SW 1271 (cell line): ENCODE measurements around the gene MATCAP1.

ENCODE experiments used
- DNase-seq, 2 experiments: peaks; one replicate each; lab custom pipeline; 2025; lab: John Stamatoyannopoulos, UW

Gene MATCAP1

GRCh38 chr16:67173323-67173722, 10.4 kb downstream of the MATCAP1 start:
- DNase-seq = no peak

DNA sequence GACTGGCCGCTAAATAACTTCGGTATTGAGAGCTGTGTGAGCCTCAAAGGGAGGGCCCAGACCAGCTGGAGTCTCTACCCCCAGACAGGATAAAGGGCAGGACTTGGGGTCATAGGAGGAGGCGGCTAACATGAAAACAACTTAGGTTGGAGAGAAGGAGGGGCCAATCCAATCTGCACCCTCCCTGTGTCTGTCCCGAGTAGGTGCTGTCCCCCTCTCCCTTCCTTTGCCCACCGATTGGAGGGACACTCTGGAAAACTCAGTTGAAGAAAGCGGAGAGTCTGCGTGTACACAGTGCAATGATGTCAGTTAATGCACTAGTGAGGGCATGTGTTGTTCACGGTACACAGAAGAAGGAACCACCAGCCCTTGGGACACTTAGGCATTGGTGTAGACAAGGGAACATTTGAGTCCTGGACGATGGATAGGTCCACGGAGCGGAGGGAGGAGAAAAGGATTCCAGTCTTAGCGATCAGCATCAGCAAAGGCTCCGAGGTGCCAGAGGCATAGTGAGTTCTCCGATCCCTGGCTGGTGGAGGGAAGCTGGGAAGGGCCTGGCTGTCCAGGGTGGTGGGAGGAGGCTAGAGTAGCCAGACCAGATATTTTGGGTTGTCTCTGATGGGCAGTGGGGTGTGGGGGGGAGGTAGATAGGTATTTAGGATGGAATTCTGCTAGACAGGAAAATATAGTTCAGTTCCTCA, 12.7 kb downstream of the MATCAP1 start:
- DNase-seq = peak; percentile 68 to 82

- DNase-seq = peak; percentile 68 to 84
These were observed 13.4 kb downstream of the MATCAP1 start, which contains the start of gene NOL3 for GRCh38 chr16:67170168-67170948. TSS of gene NOL3 (plus strand) at chr16:67170538.

DNA sequence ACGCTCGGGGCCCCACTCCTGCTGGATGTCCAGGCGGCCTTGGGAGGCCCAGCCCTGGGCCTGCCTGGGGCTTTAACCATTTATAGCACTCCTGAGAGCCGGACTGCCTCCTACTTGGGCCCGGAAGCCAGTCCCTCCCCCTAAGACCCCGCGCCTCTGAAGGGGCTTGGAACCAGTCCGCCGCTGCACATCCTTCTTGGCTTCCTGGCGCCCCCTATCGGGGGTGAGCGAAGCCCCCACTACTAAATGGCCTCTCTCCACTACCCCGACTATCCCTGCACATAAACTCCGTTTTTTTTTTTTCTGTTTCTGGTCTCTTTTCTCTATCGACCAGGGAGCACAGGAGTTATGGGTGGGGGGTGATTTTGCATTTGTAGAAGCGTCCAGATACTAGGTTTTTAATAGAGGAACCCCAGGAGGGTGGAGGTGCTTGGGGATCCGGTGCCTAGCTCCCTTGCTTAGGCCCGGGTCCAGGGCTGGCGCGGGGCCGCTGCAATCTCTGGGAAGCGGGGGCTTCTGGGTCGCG, 14.1 kb downstream of the MATCAP1 start:
- peak in 1 of 2 experiments; percentile 13 for DNase-seq

DNA sequence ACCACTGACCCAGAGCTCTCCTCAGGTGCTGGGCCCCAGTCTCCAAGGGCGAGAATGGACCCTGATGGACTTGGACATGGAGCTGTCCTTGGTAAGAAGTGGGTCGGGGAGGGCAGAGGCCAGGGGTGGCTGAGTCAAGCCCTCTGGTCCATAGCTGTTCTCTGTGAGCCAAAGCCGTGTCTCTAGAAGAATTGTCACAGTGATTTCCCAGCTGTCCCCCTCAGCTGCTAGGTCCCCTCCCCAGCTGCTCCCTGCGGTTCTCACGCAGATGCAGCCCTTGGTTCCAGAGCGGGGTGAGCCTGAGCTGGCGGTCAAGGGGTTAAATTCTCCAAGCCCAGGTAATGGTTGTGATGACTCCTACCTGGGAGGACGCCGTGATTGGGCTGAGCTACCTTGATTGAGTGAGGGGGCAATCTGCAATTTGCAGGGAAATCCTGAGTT, 14.7 kb downstream of the MATCAP1 start:
- DNase-seq = no peak

GRCh38 chr16:67167588-67167987, 16.2 kb downstream of the MATCAP1 start:
- DNase-seq = no peak

DNA sequence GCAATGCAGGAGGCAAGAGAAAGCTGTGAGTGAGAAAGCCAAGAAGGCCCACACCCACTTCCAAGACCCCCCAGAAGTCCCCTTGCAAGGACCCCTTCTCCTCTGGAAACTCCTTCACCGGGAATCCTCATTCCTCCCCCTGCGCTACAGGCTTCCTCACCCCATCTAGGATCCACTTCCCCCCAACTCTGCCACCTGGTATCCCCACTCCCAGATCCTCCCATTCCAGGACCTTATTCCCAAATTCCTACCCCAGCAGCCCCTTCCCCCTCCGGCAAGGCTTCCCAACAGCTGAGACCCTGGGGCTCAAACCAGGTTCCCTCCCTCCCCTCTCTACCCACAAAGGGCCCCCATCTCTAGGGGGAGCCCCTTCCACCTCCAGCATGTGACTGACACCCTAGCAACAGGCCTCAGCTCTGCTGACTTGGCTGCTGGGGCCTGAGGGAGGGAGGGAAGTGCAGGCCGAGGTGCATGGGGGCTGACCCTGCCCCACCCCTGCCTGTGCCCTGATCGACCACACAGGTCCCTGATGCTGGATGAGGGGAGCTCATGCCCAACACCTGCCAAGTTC, 17.1 kb downstream of the MATCAP1 start:
- no peak for DNase-seq

DNA sequence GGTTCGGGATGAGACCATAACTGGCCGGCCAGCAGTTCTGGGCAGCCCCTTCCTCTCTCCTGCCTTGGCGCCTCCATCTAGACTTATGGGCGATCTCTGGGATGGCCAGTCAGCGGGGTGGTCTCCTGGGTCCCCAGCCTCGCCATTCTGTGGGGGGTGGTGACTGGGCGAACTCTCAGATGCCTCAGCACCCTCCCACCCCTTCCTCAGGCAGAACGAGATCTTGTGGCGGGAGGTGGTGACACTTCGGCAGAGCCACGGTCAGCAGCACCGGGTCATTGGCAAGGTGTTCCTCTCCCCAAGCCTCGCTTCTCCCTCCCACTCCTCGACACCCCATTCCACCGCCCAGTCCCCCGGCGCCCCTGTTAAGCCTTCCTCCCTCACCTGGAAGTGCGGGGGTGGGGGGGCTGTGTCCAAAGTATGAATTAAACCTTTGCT, 17.6 kb downstream of the MATCAP1 start:
- DNase-seq = no peak

DNA sequence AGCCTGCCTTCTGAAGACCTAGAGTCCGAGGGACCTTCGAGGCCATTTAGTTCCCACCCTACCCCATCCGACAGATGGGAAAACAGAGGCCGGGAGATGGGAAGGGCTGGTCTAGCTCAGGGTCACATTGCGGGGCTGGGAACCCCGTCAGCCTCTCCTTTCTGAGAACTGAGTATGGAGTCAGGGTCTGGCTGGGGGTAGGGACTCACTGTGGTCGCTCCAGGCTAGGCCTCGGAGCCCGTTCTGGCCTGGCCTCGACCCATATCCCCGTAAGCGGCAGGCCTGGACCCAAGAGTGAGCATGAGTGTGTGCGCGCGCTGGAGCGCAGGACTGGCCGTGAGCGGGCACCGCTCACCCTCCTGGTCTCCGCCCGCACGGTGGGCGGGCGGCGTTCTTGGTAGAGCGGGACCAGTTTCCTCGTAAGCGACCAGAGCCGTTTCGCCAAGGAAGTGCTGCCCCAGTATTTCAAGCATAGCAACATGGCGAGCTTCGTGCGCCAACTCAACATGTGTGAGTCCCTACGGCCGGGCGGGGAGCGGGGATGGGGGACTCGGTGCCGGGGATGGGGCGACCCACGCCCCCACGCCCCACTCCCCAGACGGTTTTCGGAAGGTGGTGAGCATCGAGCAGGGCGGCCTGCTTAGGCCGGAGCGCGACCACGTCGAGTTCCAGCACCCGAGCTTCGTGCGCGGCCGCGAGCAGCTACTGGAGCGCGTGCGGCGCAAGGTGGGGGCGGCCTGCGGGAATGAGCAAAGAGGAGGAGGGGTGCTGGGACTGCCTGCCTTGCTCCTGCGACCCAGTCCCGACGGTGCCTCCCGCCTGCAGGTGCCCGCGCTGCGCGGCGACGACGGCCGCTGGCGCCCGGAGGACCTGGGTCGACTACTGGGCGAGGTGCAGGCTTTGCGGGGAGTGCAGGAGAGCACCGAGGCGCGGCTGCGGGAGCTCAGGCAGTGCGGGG, 18.4 kb downstream of the MATCAP1 start:
- no peak for DNase-seq

DNA sequence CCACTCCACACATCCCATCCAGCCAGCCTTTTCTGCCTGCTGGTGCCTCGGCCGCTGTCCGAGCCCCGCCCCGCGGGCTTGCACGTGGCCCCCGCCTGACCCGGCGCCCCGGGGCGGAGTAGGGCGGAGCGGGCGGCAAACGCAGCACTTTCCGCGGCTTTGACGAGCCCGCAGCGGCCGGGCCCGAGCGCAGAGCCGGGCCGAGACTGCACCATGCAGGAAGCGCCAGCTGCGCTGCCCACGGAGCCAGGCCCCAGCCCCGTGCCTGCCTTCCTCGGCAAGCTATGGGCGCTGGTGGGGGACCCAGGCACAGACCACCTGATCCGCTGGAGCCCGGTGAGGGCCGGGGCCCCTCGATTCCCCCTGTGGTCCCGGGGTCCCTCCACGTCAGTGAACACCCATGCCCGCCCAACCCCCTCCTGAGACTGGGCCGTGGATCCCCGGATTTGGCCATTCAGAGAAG, 19.1 kb downstream of the MATCAP1 start, which contains the start of gene HSF4:
TSS of gene HSF4 (plus strand) at position 147 of the 463 bp plus-strand sequence. CDS start at position 214, 67 bp downstream.
- DNase-seq = no peak

DNA sequence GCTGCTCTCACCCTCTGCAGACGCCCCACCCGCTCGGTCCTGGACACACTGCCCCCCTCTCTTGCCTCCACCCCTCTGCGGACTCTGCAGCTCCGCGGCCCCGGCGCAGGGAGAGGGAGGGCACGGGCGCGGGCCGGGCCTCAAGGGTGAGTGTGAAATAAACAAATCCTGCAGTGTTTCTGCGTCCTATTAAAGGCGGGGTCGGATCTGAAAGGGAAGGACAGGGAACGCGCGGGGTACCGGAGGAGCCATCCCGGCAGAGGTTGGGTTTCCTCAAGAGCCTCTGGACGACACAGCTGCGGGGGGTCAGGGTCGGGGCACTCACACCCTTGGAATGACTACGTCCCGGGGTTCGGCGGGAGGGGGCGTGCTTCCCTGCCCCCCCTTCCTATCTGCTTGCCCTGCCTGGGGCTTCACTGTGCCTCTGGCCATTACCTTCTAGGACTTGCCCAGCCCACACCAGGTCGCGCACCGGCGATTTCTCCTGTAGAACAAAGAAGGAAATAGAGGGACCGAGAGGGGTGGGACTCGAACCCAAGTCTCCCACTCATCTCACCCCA, 19.7 kb downstream of the MATCAP1 start:
- no peak for DNase-seq

DNA sequence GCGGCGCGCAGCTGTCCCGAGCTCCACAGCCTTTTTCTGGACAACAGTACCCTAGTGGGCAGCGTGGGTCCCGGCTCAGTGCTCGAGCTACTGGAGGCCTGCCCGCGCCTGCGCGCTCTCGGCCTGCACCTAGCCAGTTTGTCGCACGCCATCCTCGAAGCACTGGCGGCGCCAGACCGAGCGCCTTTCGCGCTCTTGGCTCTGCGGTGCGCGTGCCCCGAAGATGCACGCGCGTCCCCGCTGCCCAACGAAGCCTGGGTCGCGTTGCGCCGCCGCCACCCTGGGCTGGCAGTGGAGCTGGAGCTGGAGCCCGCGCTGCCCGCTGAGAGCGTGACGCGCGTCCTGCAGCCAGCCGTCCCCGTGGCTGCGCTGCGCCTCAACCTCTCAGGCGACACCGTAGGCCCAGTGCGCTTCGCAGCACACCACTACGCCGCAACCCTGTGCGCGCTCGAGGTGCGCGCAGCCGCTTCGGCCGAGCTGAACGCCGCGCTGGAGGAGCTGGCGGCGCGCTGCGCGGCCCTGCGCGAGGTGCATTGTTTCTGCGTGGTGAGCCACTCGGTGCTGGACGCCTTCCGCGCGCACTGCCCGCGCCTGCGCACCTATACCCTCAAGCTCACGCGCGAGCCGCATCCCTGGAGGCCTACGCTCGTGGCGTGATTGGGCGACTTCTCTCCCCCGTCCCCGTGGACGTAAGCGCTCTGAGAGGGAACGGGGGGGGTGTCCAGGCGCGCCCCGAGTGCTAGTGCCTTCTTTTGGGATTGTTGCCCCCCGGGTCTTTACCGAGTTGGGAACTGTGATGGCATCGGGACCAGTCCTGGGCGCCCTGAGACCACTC, 20.4 kb downstream of the MATCAP1 start:
- no peak for DNase-seq

- peak in 1 of 2 experiments; percentile 16 for DNase-seq
These were observed 21.1 kb downstream of the MATCAP1 start for GRCh38 chr16:67162506-67163163.

- no peak for DNase-seq
These were observed 22.1 kb downstream of the MATCAP1 start for GRCh38 chr16:67161595-67162058.

GRCh38 chr16:67158637-67159600, 24.8 kb downstream of the MATCAP1 start:
- DNase-seq = peak; percentile 64 to 81

DNA sequence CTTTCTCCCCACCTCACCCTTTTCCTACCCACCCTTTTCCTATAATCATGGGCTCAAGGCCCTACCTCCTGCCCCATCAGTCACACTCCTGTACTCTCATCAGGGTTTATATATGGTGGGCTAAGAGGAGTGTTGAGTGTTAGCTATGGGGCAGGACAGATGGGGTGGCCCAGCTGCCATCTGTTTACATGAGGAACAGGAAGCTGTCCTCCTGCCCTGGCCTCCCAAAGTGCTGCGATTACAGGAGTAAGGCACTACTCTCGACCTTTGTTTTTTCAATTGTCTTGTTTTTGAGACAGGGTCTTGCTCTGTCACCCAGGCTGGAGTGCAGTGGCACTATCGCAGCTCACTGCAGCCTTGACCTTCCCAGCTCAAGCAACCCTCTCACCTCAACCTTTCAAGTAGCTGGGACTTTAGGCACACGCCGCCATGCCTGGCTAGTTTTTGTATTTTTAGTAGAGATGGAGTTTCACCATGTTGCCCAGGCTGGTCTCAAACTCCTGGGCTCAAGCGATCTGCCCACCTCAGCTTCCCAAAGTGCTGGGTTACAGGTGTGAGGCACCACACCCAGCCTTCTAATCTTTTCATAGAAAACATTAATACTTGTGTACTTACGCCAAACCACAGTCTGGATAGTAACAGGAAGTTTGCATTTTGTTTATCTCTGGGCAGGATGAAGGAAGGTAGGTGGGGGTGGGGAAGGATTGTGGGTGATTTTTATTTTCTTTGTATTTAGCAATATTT, 25.7 kb downstream of the MATCAP1 start:
- no peak for DNase-seq

GRCh38 chr16:67157106-67157748, 26.5 kb downstream of the MATCAP1 start:
- DNase-seq = no peak
